Measurements from ENCODE around the gene ZNHIT3. TPM values are rescaled to one million over a fixed set of nuclear protein-coding genes. Genes with fewer than 3 reads are reported as not detected.

Gene ZNHIT3
- total and polyA plus RNA-seq, 4 donors, result 8.1 to 24.2 (median 19.1) TPM

DNA sequence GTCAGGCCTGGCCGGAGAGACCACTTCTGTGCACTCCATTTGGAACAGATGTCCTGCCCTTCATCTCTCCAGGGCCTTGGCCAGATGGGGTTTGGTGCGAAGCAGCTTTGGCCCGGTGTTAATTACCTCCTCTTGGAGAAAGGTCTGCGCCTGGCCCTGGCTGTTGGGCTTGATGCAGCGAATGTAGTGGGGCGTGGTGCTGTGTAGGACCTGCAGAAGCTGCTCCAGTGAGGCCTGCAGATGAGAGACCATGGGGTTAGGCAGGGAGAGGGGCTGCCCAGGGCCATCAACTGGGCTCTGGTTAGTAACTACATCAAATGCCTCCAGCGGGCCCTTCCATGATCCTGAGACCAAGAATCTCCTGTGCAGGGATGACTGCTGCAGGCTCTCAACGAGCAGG is 18.7 kb downstream of the ZNHIT3 start:
- peaks cover 2 to 55% (median 11%) of the 10 kb centered on the region in 4 donors for H3K36me3 ChIP-seq (ENCODE audit: control insufficient read depth in 4 of 4, insufficient read depth in 3 of 4, low read depth in 1 of 4, low read length in 3 of 4)
- H3K27ac ChIP-seq (ENCODE audit: low read depth in 1 of 2, low read length in 2 of 2), result no peak overlapping the region
- DNase-seq (ENCODE audit: low spot score), result no peak

GRCh38 chr17:36506249-36506826 is 19.9 kb downstream of the ZNHIT3 start:
- no peak overlapping the region for H3K9ac ChIP-seq (ENCODE audit: low read depth in 1 of 2, low read length in 2 of 2)
- 78% methylated on average over 6 of the region's 6 CpGs for WGBS
- peaks cover 0 to 58% (median 12%) of the 10 kb centered on the region in 4 donors for H3K36me3 ChIP-seq (ENCODE audit: control insufficient read depth in 4 of 4, insufficient read depth in 3 of 4, low read depth in 1 of 4, low read length in 3 of 4)
- no peaks in the 10 kb centered on the region for H3K9me3 ChIP-seq (ENCODE audit: control insufficient read depth in 4 of 4, low read length in 3 of 4)
- TF ChIP-seq NR2F2 (IDR thresholded peaks at IDR 0.05) (no peak), RAD21 (IDR thresholded peaks at IDR 0.05) (no peak), EGR1 (IDR thresholded peaks at IDR 0.05; ENCODE audit: low read depth in 2 of 2) (no peak), MAX (IDR thresholded peaks at IDR 0.05) (no peak), FOXA1 (IDR thresholded peaks at IDR 0.05) (no peak), TAF1 (conservative IDR thresholded peaks at IDR 0.05) (no peak), HNF4G (IDR thresholded peaks at IDR 0.05) (no peak), GABPA (IDR thresholded peaks at IDR 0.05 in 1 of 2, conservative IDR thresholded peaks at IDR 0.05 in 1 of 2) (no peak), JUND (IDR thresholded peaks at IDR 0.05) (no peak), SP1 (IDR thresholded peaks at IDR 0.05) (no peak), YY1 (IDR thresholded peaks at IDR 0.05) (no peak), ZBTB33 (IDR thresholded peaks at IDR 0.05) (no peak), FOXA2 (IDR thresholded peaks at IDR 0.05) (no peak)
- TF ChIP-seq, protein P1, sequence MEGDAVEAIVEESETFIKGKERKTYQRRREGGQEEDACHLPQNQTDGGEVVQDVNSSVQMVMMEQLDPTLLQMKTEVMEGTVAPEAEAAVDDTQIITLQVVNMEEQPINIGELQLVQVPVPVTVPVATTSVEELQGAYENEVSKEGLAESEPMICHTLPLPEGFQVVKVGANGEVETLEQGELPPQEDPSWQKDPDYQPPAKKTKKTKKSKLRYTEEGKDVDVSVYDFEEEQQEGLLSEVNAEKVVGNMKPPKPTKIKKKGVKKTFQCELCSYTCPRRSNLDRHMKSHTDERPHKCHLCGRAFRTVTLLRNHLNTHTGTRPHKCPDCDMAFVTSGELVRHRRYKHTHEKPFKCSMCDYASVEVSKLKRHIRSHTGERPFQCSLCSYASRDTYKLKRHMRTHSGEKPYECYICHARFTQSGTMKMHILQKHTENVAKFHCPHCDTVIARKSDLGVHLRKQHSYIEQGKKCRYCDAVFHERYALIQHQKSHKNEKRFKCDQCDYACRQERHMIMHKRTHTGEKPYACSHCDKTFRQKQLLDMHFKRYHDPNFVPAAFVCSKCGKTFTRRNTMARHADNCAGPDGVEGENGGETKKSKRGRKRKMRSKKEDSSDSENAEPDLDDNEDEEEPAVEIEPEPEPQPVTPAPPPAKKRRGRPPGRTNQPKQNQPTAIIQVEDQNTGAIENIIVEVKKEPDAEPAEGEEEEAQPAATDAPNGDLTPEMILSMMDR (IDR thresholded peaks at IDR 0.05; ENCODE audit: low read depth, low read length, missing input control), result no peak
- H3K27ac ChIP-seq (ENCODE audit: low read depth in 1 of 2, low read length in 2 of 2), result no peak overlapping the region
- H3K4me1 ChIP-seq (ENCODE audit: control insufficient read depth in 4 of 4, insufficient read depth in 4 of 4, low read length in 3 of 4), result no peaks in the 10 kb centered on the region
- H3K27me3 ChIP-seq (ENCODE audit: control insufficient read depth in 4 of 4, insufficient read depth in 4 of 4, low read length in 3 of 4), result no peaks in the 10 kb centered on the region
- no peak for DNase-seq (ENCODE audit: low spot score)
- H3K4me3 ChIP-seq (ENCODE audit: low read depth in 1 of 3, low read length in 3 of 3), result no peak overlapping the region

More for the DNA sequence above, 18.7 kb downstream of the ZNHIT3 start:
- WGBS, result 98% methylated on average over 8 of the region's 8 CpGs
- Histone ChIP-seq H3K9me3 (ENCODE audit: control insufficient read depth in 4 of 4, low read length in 3 of 4) (no peaks in the 10 kb centered on the region), H3K4me3 (ENCODE audit: low read depth in 1 of 3, low read length in 3 of 3) (no peak overlapping the region), H3K4me1 (ENCODE audit: control insufficient read depth in 4 of 4, insufficient read depth in 4 of 4, low read length in 3 of 4) (no peaks in the 10 kb centered on the region), H3K27me3 (ENCODE audit: control insufficient read depth in 4 of 4, insufficient read depth in 4 of 4, low read length in 3 of 4) (no peaks in the 10 kb centered on the region), H3K9ac (ENCODE audit: low read depth in 1 of 2, low read length in 2 of 2) (no peak overlapping the region)
- TF ChIP-seq MAX (IDR thresholded peaks at IDR 0.05) (no peak), REST (IDR thresholded peaks at IDR 0.05) (no peak), RAD21 (IDR thresholded peaks at IDR 0.05) (no peak)
